Hepatocyte (in vitro differentiated cells): ENCODE data around the gene STAT4. TPM values are rescaled to one million over a fixed set of nuclear protein-coding genes. Genes with fewer than 3 reads are reported as not detected.

ENCODE experiments used
- DNase-seq: peaks from one replicate; pipeline ENCODE4 v3.0.0-alpha.2; 2016; ENCODE audit warnings: low spot score
- H2AFZ ChIP-seq: fragments of 200-600 bp; sonication (generic); 2 replicates; pipeline ENCODE4 v1.6.0; 2016; ENCODE audit warnings: antibody characterized with exemption, mild to moderate bottlenecking
- H3K27ac ChIP-seq: fragments of 200-600 bp; sonication (generic); 2 replicates; pipeline ENCODE4 v1.5.1; 2016; ENCODE audit warnings: mild to moderate bottlenecking
- H3K27me3 ChIP-seq: fragments of 200-600 bp; sonication (generic); 2 replicates; pipeline ENCODE4 v1.6.1; 2016
- H3K36me3 ChIP-seq: fragments of 200-600 bp; sonication (generic); replicated peaks from 2 replicates; pipeline ENCODE4 v1.5.1; 2016; ENCODE audit warnings: low read depth; ENCODE audit not compliant: insufficient read depth
- H3K4me1 ChIP-seq: fragments of 200-600 bp; sonication (generic); 2 replicates; pipeline ENCODE4 v1.5.1; 2016; ENCODE audit warnings: mild to moderate bottlenecking, moderate library complexity; ENCODE audit not compliant: insufficient read depth
- H3K4me2 ChIP-seq: fragments of 200-600 bp; sonication (generic); 2 replicates; pipeline ENCODE4 v1.6.0; 2016
- H3K4me3 ChIP-seq: fragments of 200-600 bp; sonication (generic); 2 replicates; pipeline ENCODE4 v1.5.1; 2016; ENCODE audit warnings: mild to moderate bottlenecking
- H3K79me2 ChIP-seq: fragments of 200-600 bp; sonication (generic); 2 replicates; pipeline ENCODE4 v1.6.0; 2017; ENCODE audit warnings: mild to moderate bottlenecking
- H3K9me2 ChIP-seq: fragments of 200-600 bp; sonication (generic); replicated peaks from 2 replicates; pipeline ENCODE4 v1.6.0; 2017; ENCODE audit warnings: mild to moderate bottlenecking; ENCODE audit not compliant: insufficient read depth
- H3K9me3 ChIP-seq: fragments of 200-600 bp; sonication (generic); 2 replicates; pipeline ENCODE4 v1.5.1; 2016; ENCODE audit warnings: low read depth, mild to moderate bottlenecking
- H4K20me1 ChIP-seq: fragments of 200-600 bp; sonication (generic); 2 replicates; pipeline ENCODE4 v1.6.0; 2016; ENCODE audit warnings: mild to moderate bottlenecking; ENCODE audit not compliant: insufficient read depth, poor library complexity, severe bottlenecking
- CTCF ChIP-seq: fragments of 200-600 bp; sonication (generic); IDR thresholded peaks from 2 replicates; pipeline ENCODE4 v1.5.1; 2016; ENCODE audit warnings: antibody characterized with exemption, mild to moderate bottlenecking; ENCODE audit not compliant: poor library complexity
- EZH2 ChIP-seq: fragments of 200-600 bp; sonication (generic); IDR thresholded peaks from 2 replicates; pipeline ENCODE4 v1.6.1; 2016; ENCODE audit warnings: antibody characterized with exemption, mild to moderate bottlenecking, borderline replicate concordance
- EZH2phosphoT487 ChIP-seq: fragments of 200-600 bp; sonication (generic); IDR thresholded peaks from one replicate; pipeline ENCODE4 v1.6.1; 2018; ENCODE audit warnings: antibody characterized with exemption, mild to moderate bottlenecking, low read depth, moderate library complexity; ENCODE audit not compliant: unreplicated experiment, severe bottlenecking
- WGBS: methylation state at CpG from one replicate; pipeline ENCODE4 v1.1.6; 2016; ENCODE audit warnings: low lambda C conversion rate; ENCODE audit errors: missing lambda C conversion rate; 5-methylcytosine and 5-hydroxymethylcytosine counted together
- polyA plus RNA-seq: library from polyadenylated mRNA; unstranded; fragments of >200 nt; fragmentation: Nextera tagmentation; extraction: Ambion mirVana; gene quantifications from 2 replicates; pipeline ENCODE4 v1.2.1, GENCODE V29; 2016
- total RNA-seq: library from RNA; depleted of rRNA; stranded (reverse); fragments of >200 nt; gene quantifications from 2 replicates; pipeline ENCODE4 v1.2.3, GENCODE V29; 2014

The STAT4 gene
- total and polyA plus RNA-seq, 2 experiments from 2014 or later = 1.6 to 6.6 TPM

GRCh38 chr2:191087311-191087710 lies 63.5 kb downstream of the STAT4 start:
- Histone ChIP-seq H3K27ac (no peak overlapping the region), H3K36me3 (no peaks in the 10 kb centered on the region), H3K9me2 (no peaks in the 10 kb centered on the region), H4K20me1 (no peaks in the 10 kb centered on the region), H3K4me3 (no peak overlapping the region), H3K79me2 (no peaks in the 10 kb centered on the region), H3K4me2 (no peak overlapping the region), H3K4me1 (no peaks in the 10 kb centered on the region), H2AFZ (no peak overlapping the region), H3K9me3 (no peaks in the 10 kb centered on the region), H3K27me3 (no peaks in the 10 kb centered on the region)
- 98% methylated on average over 2 of the region's 2 CpGs for WGBS
- TF ChIP-seq CTCF (no peak), EZH2phosphoT487 (no peak), EZH2 (no peak)
- no peak for DNase-seq

- Histone ChIP-seq H3K27ac (no peak overlapping the region), H3K4me2 (no peak overlapping the region), H3K9me2 (no peaks in the 10 kb centered on the region), H3K4me1 (no peaks in the 10 kb centered on the region), H2AFZ (no peak overlapping the region), H3K9me3 (no peaks in the 10 kb centered on the region), H3K79me2 (no peaks in the 10 kb centered on the region), H3K27me3 (no peaks in the 10 kb centered on the region), H4K20me1 (no peaks in the 10 kb centered on the region), H3K36me3 (no peaks in the 10 kb centered on the region), H3K4me3 (no peak overlapping the region)
- DNase-seq = no peak
- TF ChIP-seq EZH2phosphoT487 (no peak), CTCF (no peak)
Measured at GRCh38 chr2:191086706-191087105, 64.1 kb downstream of the STAT4 start.

- Histone ChIP-seq H3K27ac (no peak overlapping the region), H2AFZ (no peak overlapping the region), H3K4me2 (no peak overlapping the region), H3K4me1 (no peaks in the 10 kb centered on the region), H3K4me3 (no peak overlapping the region), H3K79me2 (no peaks in the 10 kb centered on the region), H3K9me3 (no peaks in the 10 kb centered on the region), H4K20me1 (no peaks in the 10 kb centered on the region), H3K36me3 (no peaks in the 10 kb centered on the region), H3K9me2 (no peaks in the 10 kb centered on the region), H3K27me3 (no peaks in the 10 kb centered on the region)
- 93% methylated on average over 3 of the region's 3 CpGs for WGBS
- TF ChIP-seq EZH2phosphoT487 = no peak
- no peak for TF ChIP-seq CTCF
- no peak for TF ChIP-seq EZH2
- no peak for DNase-seq
Measured at GRCh38 chr2:191083540-191083939, 67.3 kb downstream of the STAT4 start.

- Histone ChIP-seq H4K20me1 (no peaks in the 10 kb centered on the region), H3K27ac (no peak overlapping the region), H3K4me2 (no peak overlapping the region), H3K27me3 (no peaks in the 10 kb centered on the region), H3K36me3 (no peaks in the 10 kb centered on the region), H3K4me3 (no peak overlapping the region), H3K79me2 (no peaks in the 10 kb centered on the region), H2AFZ (no peak overlapping the region), H3K9me2 (no peaks in the 10 kb centered on the region), H3K9me3 (no peaks in the 10 kb centered on the region), H3K4me1 (no peaks in the 10 kb centered on the region)
- DNase-seq = no peak
- 86% methylated on average over 2 of the region's 2 CpGs for WGBS
- no peak for TF ChIP-seq EZH2phosphoT487
- TF ChIP-seq CTCF = no peak
- no peak for TF ChIP-seq EZH2
Measured at GRCh38 chr2:191082321-191082720, 68.5 kb downstream of the STAT4 start.
